PC-9 (cell line): ENCODE data around the gene ATF6. TPM values are rescaled to one million over a fixed set of nuclear protein-coding genes. Genes with fewer than 3 reads are reported as not detected.

ENCODE experiments used
- BruUV-seq: library from RNA; stranded (reverse); fragments of 400-500 nt; replicated peaks from 2 replicates; lab custom pipeline; 2021; lab: Mats Ljungman, UMichigan
- CTCF ChIA-PET: fragments of 300-600 bp; sonication (Branson Sonifier 250); formaldehyde crosslinking; loops from one replicate; lab custom pipeline; 2022; ENCODE audit warnings: antibody characterized with exemption; lab: Charles Lee
- POLR2A ChIA-PET: fragments of 300-600 bp; sonication (Branson Sonifier 250); formaldehyde crosslinking; loops from one replicate; lab custom pipeline; 2022; ENCODE audit warnings: antibody characterized with exemption; ENCODE audit not compliant: unreplicated experiment; lab: Charles Lee
- DNase-seq, 2 experiments: peaks; one replicate each; pipeline versions ENCODE4 v3.0.0 to v3.0.0-alpha.2; 2015 to 2022; ENCODE audit warnings: mixed read lengths in 1 of 2
- H2AFZ ChIP-seq: fragments of 200-600 bp; sonication (generic); 2 replicates; pipeline ENCODE4 v1.8.1; 2017; ENCODE audit warnings: antibody characterized with exemption
- H3F3A ChIP-seq: fragments of 200-600 bp; sonication (generic); 2 replicates; pipeline ENCODE4 v1.8.1; 2017; ENCODE audit warnings: antibody characterized with exemption, mild to moderate bottlenecking, low read depth; ENCODE audit not compliant: insufficient read depth
- H3K27ac ChIP-seq: fragments of 200-600 bp; sonication (generic); 2 replicates; pipeline ENCODE4 v1.6.1; 2016; ENCODE audit warnings: mixed run types
- H3K27me3 ChIP-seq: fragments of 200-600 bp; sonication (generic); 2 replicates; pipeline ENCODE4 v1.6.1; 2016; ENCODE audit warnings: low read depth, mixed run types; ENCODE audit not compliant: insufficient read depth
- H3K36me3 ChIP-seq: fragments of 200-600 bp; sonication (generic); 2 replicates; pipeline ENCODE4 v1.6.1; 2016; ENCODE audit warnings: low read depth, mixed run types
- H3K4me1 ChIP-seq: fragments of 200-600 bp; sonication (generic); replicated peaks from 2 replicates; pipeline ENCODE4 v1.6.1; 2016; ENCODE audit warnings: mixed run types; ENCODE audit not compliant: insufficient read depth
- H3K4me2 ChIP-seq: fragments of 200-600 bp; sonication (generic); 2 replicates; pipeline ENCODE4 v1.6.1; 2017; ENCODE audit warnings: mixed run types
- H3K4me3 ChIP-seq: fragments of 200-600 bp; sonication (generic); 2 replicates; pipeline ENCODE4 v1.6.1; 2016; ENCODE audit warnings: mixed run types
- H3K79me2 ChIP-seq: fragments of 200-600 bp; sonication (generic); 2 replicates; pipeline ENCODE4 v1.6.1; 2017; ENCODE audit warnings: low read depth, mixed run types
- H3K9me2 ChIP-seq: fragments of 200-600 bp; sonication (generic); 2 replicates; pipeline ENCODE4 v1.8.1; 2017; ENCODE audit warnings: mild to moderate bottlenecking; ENCODE audit not compliant: insufficient read depth
- H3K9me3 ChIP-seq: fragments of 200-600 bp; sonication (generic); 2 replicates; pipeline ENCODE4 v1.8.1; 2016; ENCODE audit warnings: low read depth; ENCODE audit not compliant: insufficient read depth
- H4K20me1 ChIP-seq: fragments of 200-600 bp; sonication (generic); 2 replicates; pipeline ENCODE4 v1.8.1; 2017; ENCODE audit not compliant: insufficient read depth
- EZH2 ChIP-seq: fragments of 200-600 bp; sonication (generic); IDR thresholded peaks from 2 replicates; pipeline ENCODE4 v1.8.0; 2017; ENCODE audit warnings: antibody characterized with exemption, low read depth
- intact Hi-C: fragments of 100-400 bp; cut with micrococcal nuclease; formaldehyde crosslinking; loops from one replicate; pipeline ENCODE4 v1.10.0; 2022; ENCODE audit not compliant: unreplicated experiment
- total RNA-seq: library from RNA; stranded (reverse); gene quantifications from 2 replicates; pipeline ENCODE4 v1.2.3, GENCODE V29; 2021
- TF ChIP-seq, protein P1 (sequence below): fragments of 200-600 bp; sonication (generic); conservative IDR thresholded peaks from 2 replicates; pipeline ENCODE4 v1.6.1; 2017; ENCODE audit warnings: mixed run types, antibody characterized with exemption, mild to moderate bottlenecking, moderate library complexity

The ATF6 gene
- total RNA-seq, 1 experiment from 2014 or later, result 19.5 TPM

DNA sequence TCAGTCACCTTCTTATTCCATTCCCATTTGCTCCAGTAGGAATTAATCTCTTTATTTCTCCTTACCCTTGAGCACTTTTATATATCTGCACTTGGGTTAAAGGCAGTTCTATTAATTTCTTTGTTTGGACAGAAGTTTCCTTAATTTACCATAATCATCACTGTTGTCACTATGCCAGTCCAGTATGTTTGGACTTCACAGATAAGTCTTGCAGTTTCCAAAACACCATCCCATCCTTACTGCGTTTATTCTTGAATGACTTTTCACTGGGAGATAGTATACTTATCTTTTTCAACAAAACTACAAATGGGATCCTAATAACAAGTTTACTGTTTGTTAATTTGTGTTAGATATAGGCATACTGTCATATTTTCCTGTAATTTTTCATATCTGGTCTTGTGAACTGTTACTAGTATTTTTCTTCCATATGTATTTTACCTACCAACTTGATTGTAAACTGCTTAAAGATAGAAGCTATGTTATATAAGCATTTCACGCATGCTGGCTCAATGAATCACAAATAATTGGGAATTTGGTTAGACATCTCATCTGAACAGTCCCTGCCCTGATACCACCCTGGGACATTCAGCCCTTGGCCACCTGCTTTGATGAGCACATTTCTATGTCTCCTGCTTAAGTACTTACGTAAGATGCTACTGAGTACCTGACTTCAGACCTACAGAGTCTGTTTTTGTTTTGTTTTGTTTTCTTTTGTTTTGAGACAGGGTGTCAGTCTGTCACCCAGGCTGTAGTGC lies 179.4 kb downstream of the ATF6 start:
- no peak overlapping the region for H2AFZ ChIP-seq
- H3K79me2 ChIP-seq, result no peaks in the 10 kb centered on the region
- CTCF ChIA-PET, result interaction anchor here (0.6 kb wide), 1 partner anchor 154 kb away, joined by 4 read pairs; no protein-coding TSS in a partner anchor
- H3F3A ChIP-seq, result peaks cover 5% of the 10 kb centered on the region; the same call in 1 of the 2 replicates
- H4K20me1 ChIP-seq, result no peaks in the 10 kb centered on the region
- H3K9me2 ChIP-seq, result no peaks in the 10 kb centered on the region
- no peaks in the 10 kb centered on the region for H3K27me3 ChIP-seq
- POLR2A ChIA-PET, result no interaction called here
- no peak overlapping the region for H3K4me3 ChIP-seq
- no peak overlapping the region for H3K4me2 ChIP-seq
- DNase-seq, result no peak
- no TSS peak for BruUV-seq
- no peaks in the 10 kb centered on the region for H3K36me3 ChIP-seq
- intact Hi-C loops, result no loop called here
- no peak overlapping the region for H3K27ac ChIP-seq
- peaks cover 9% of the 10 kb centered on the region for H3K4me1 ChIP-seq
- H3K9me3 ChIP-seq, result no peaks in the 10 kb centered on the region
- TF ChIP-seq, protein P1, sequence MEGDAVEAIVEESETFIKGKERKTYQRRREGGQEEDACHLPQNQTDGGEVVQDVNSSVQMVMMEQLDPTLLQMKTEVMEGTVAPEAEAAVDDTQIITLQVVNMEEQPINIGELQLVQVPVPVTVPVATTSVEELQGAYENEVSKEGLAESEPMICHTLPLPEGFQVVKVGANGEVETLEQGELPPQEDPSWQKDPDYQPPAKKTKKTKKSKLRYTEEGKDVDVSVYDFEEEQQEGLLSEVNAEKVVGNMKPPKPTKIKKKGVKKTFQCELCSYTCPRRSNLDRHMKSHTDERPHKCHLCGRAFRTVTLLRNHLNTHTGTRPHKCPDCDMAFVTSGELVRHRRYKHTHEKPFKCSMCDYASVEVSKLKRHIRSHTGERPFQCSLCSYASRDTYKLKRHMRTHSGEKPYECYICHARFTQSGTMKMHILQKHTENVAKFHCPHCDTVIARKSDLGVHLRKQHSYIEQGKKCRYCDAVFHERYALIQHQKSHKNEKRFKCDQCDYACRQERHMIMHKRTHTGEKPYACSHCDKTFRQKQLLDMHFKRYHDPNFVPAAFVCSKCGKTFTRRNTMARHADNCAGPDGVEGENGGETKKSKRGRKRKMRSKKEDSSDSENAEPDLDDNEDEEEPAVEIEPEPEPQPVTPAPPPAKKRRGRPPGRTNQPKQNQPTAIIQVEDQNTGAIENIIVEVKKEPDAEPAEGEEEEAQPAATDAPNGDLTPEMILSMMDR, result no peak
- TF ChIP-seq EZH2, result no peak

DNA sequence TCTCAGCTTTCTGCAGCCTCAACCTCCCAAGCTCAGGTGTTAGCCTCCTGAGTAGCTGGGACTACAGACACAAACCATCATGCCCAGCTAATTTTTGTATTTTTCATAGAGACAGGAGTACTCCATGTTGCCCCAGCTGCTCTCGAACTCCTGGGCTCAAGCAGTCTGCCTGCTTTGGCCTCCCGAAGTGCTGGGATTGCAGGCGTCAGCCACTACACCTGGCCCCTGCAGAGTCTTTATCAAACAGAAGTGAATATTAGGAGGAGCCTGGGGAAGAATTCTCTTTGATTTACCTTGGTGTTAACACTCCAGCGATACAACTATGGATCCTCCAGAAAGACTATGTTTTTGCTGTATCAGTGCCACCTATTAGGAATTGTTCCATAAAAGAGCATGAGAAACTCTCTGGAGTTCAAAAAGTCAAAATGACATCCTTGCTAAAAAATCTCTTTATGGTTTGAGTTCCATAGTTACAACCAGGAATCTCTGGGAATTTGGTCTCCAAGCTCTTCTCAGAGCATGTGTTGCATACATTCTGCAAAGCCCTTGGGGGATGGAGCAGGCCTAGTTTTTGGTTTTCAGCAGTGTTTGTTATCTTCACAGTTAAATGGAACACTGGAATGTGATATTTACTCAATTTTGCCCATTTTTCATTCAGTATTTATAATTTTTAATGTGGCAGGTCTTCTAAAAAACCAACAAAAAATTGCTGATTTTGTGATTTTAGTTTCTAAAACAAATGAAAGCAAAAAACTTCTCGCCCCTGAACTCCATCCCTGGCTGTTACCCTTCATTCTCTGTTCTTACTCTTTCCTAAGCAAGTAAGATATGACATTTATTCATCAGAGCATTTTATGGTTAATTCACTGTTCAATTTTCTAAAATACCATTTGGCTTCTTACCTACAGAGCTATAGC lies 180.2 kb downstream of the ATF6 start:
- Histone ChIP-seq H3K79me2 (no peaks in the 10 kb centered on the region), H3K4me2 (no peak overlapping the region), H4K20me1 (no peaks in the 10 kb centered on the region), H3K9me3 (no peaks in the 10 kb centered on the region), H3K4me1 (peaks cover 2% of the 10 kb centered on the region), H3F3A (no peaks in the 10 kb centered on the region), H3K4me3 (no peak overlapping the region), H3K36me3 (no peaks in the 10 kb centered on the region), H3K27me3 (no peaks in the 10 kb centered on the region), H3K27ac (no peak overlapping the region), H2AFZ (no peak overlapping the region), H3K9me2 (no peaks in the 10 kb centered on the region)
- no peak for TF ChIP-seq EZH2
- TF ChIP-seq, protein P1, result no peak
- no TSS peak for BruUV-seq
- no peak for DNase-seq
- POLR2A ChIA-PET, result no interaction called here
- intact Hi-C loops, result no loop called here
- CTCF ChIA-PET, result interaction anchor here (0.6 kb wide), 1 partner anchor 154 kb away, joined by 4 read pairs; no protein-coding TSS in a partner anchor

DNA sequence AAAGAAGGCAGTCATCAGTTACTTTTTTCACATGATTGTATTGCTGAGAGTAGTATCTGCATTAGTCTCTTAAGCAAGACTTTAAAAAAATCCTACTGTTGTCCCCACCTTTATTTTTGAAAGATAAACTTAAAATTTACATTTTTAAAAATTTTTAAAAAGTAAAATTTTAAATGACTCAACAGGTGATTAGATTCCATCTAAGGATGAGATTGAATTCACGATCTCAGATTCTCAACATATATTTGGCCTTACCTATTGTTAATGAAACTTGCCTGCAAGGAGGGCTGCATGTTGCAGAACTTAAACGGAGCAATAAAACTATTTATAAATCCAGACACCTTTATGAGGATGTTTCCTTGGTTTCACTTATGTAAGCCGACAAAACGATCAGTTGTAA lies 182.3 kb downstream of the ATF6 start:
- DNase-seq, result no peak
- Histone ChIP-seq H4K20me1 (no peaks in the 10 kb centered on the region), H2AFZ (no peak overlapping the region), H3K9me3 (no peaks in the 10 kb centered on the region), H3K4me3 (no peak overlapping the region), H3F3A (no peaks in the 10 kb centered on the region), H3K27me3 (no peaks in the 10 kb centered on the region), H3K4me2 (no peak overlapping the region), H3K27ac (no peak overlapping the region), H3K9me2 (no peaks in the 10 kb centered on the region), H3K79me2 (no peaks in the 10 kb centered on the region), H3K4me1 (no peaks in the 10 kb centered on the region), H3K36me3 (no peaks in the 10 kb centered on the region)
- BruUV-seq, result no TSS peak
- ChIA-PET CTCF (no interaction called here), POLR2A (no interaction called here)
- intact Hi-C loops, result no loop called here
- no peak for TF ChIP-seq EZH2
- TF ChIP-seq, protein P1, result no peak
